Measurements from ENCODE around the gene ZC3H4. TPM values are rescaled to one million over a fixed set of nuclear protein-coding genes. Genes with fewer than 3 reads are reported as not detected.

ZC3H4 gene
- total RNA-seq, 4 donors from 2014 or later, result 22.5 to 28.7 (median 24.9) TPM

GRCh38 chr19:47026889-47027288 is 86.7 kb downstream of the ZC3H4 start:
- H3K27me3 ChIP-seq, result peaks cover 95% of the 10 kb centered on the region
- 90 to 100% methylated on average over 1 to 6 of the region's 8 CpGs for WGBS, 2 donors (ENCODE audit: low coverage in 1 of 2)
- peaks cover 0 to 11% (median 4%) of the 10 kb centered on the region in 3 donors for H3K4me1 ChIP-seq

GRCh38 chr19:47026156-47026555 is 87.4 kb downstream of the ZC3H4 start:
- WGBS, 2 donors (ENCODE audit: low coverage in 1 of 2), result 63 to 70% methylated on average over 2 of the region's 2 CpGs
- no peak for ATAC-seq
- H3K27me3 ChIP-seq, result peaks cover 96% of the 10 kb centered on the region

More at GRCh38 chr19:47026889-47027288, 86.7 kb downstream of the ZC3H4 start:
- TF ChIP-seq EP300 (IDR thresholded peaks at IDR 0.05) (no peak), POLR2AphosphoS5 (IDR thresholded peaks at IDR 0.05) (no peak)
- H3K36me3 ChIP-seq, result no peaks in the 10 kb centered on the region
- no peaks in the 10 kb centered on the region for H3K9me3 ChIP-seq
- ATAC-seq, result no peak
- H3K27ac ChIP-seq, result no peak overlapping the region
- H3K4me3 ChIP-seq, result no peak overlapping the region

GRCh38 chr19:47024502-47024901 is 89.1 kb downstream of the ZC3H4 start:
- no peak overlapping the region for H3K4me3 ChIP-seq
- H3K27me3 ChIP-seq, result peaks cover 97% of the 10 kb centered on the region
- peaks cover 0 to 35% (median 23%) of the 10 kb centered on the region in 3 donors for H3K4me1 ChIP-seq
- no peaks in the 10 kb centered on the region for H3K9me3 ChIP-seq
- ATAC-seq, result no peak
- H3K27ac ChIP-seq, result no peak overlapping the region
- TF ChIP-seq POLR2AphosphoS5 (IDR thresholded peaks at IDR 0.05), result no peak
- no peak for TF ChIP-seq EP300 (IDR thresholded peaks at IDR 0.05)
- TF ChIP-seq POLR2A (IDR thresholded peaks at IDR 0.05), result no peak
- no peak for TF ChIP-seq CTCF (IDR thresholded peaks at IDR 0.05)
- no peaks in the 10 kb centered on the region for H3K36me3 ChIP-seq
- WGBS, 2 donors (ENCODE audit: low coverage in 1 of 2), result 83 to 100% methylated on average over 2 to 3 of the region's 5 CpGs

More at GRCh38 chr19:47026156-47026555, 87.4 kb downstream of the ZC3H4 start:
- H3K36me3 ChIP-seq, result no peaks in the 10 kb centered on the region
- H3K4me3 ChIP-seq, result no peak overlapping the region
- TF ChIP-seq CTCF (IDR thresholded peaks at IDR 0.05), result no peak
- TF ChIP-seq POLR2AphosphoS5 (IDR thresholded peaks at IDR 0.05), result no peak
- no peak for TF ChIP-seq EP300 (IDR thresholded peaks at IDR 0.05)
- H3K9me3 ChIP-seq, result no peaks in the 10 kb centered on the region
- H3K4me1 ChIP-seq, result peaks cover 0 to 18% (median 11%) of the 10 kb centered on the region in 3 donors
- H3K27ac ChIP-seq, result no peak overlapping the region

- WGBS, 2 donors (ENCODE audit: low coverage in 1 of 2), result 20 to 54% methylated on average over 2 to 4 of the region's 7 CpGs
- no peak for ATAC-seq
- Histone ChIP-seq H3K27me3 (peaks cover 95% of the 10 kb centered on the region), H3K4me3 (no peak overlapping the region), H3K36me3 (no peaks in the 10 kb centered on the region), H3K4me1 (peaks cover 0 to 38% (median 23%) of the 10 kb centered on the region in 3 donors), H3K27ac (no peak overlapping the region), H3K9me3 (no peaks in the 10 kb centered on the region)
- TF ChIP-seq CTCF (IDR thresholded peaks at IDR 0.05) (no peak), EP300 (IDR thresholded peaks at IDR 0.05) (no peak), POLR2AphosphoS5 (IDR thresholded peaks at IDR 0.05) (no peak), POLR2A (IDR thresholded peaks at IDR 0.05) (no peak)
Observed at GRCh38 chr19:47023448-47023794, 90.2 kb downstream of the ZC3H4 start.

GRCh38 chr19:47022541-47023447 is 90.8 kb downstream of the ZC3H4 start:
- H3K27me3 ChIP-seq, result peaks cover 89% of the 10 kb centered on the region
- TF ChIP-seq POLR2AphosphoS5 (IDR thresholded peaks at IDR 0.05), result no peak
- TF ChIP-seq EP300 (IDR thresholded peaks at IDR 0.05), result no peak
- TF ChIP-seq CTCF (IDR thresholded peaks at IDR 0.05), result no peak

More at GRCh38 chr19:47022541-47023447, 90.8 kb downstream of the ZC3H4 start:
- H3K27ac ChIP-seq, result no peak overlapping the region
- no peak for ATAC-seq
- H3K4me3 ChIP-seq, result no peak overlapping the region
- WGBS, 2 donors (ENCODE audit: low coverage in 1 of 2), result 7 to 40% methylated on average over 2 to 18 of the region's 33 CpGs
- no peaks in the 10 kb centered on the region for H3K36me3 ChIP-seq
- H3K4me1 ChIP-seq, result peaks cover 0 to 38% (median 23%) of the 10 kb centered on the region in 3 donors
- H3K9me3 ChIP-seq, result no peaks in the 10 kb centered on the region

All from gastroesophageal sphincter (tissue), 4 donors.